Astrocyte (in vitro differentiated cells and primary cell): Measurements from ENCODE around the gene C1S.

Source experiments
- EZH2 ChIP-seq: IDR thresholded peaks from 2 replicates; pipeline ENCODE4 v1.6.1; 2012; ENCODE audit warnings: mild to moderate bottlenecking, low read length, inconsistent platforms; ENCODE audit not compliant: insufficient read depth
- TF ChIP-seq, protein P1 (sequence below): IDR thresholded peaks from 2 replicates; pipeline ENCODE4 v1.5.1; 2011; ENCODE audit warnings: low read depth, mild to moderate bottlenecking, inconsistent platforms, low read length, moderate library complexity; ENCODE audit not compliant: insufficient read depth

GRCh38 chr12:7116916-7117315 lies 56.4 kb downstream of the C1S start:
- TF ChIP-seq, protein P1, sequence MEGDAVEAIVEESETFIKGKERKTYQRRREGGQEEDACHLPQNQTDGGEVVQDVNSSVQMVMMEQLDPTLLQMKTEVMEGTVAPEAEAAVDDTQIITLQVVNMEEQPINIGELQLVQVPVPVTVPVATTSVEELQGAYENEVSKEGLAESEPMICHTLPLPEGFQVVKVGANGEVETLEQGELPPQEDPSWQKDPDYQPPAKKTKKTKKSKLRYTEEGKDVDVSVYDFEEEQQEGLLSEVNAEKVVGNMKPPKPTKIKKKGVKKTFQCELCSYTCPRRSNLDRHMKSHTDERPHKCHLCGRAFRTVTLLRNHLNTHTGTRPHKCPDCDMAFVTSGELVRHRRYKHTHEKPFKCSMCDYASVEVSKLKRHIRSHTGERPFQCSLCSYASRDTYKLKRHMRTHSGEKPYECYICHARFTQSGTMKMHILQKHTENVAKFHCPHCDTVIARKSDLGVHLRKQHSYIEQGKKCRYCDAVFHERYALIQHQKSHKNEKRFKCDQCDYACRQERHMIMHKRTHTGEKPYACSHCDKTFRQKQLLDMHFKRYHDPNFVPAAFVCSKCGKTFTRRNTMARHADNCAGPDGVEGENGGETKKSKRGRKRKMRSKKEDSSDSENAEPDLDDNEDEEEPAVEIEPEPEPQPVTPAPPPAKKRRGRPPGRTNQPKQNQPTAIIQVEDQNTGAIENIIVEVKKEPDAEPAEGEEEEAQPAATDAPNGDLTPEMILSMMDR: no peak
- no peak for TF ChIP-seq EZH2
